Naive B cell (primary cell): ENCODE measurements around the gene GRID1. TPM values are rescaled to one million over a fixed set of nuclear protein-coding genes. Genes with fewer than 3 reads are reported as not detected.

Source experiments
- ATAC-seq, 2 donors: fragments of 150-1000 bp; cut with Tn5 transposase; 2 replicates each; pipeline ENCODE4 v1.10.0; 2021; ENCODE audit warnings: low read depth in 2 of 2, mild to moderate bottlenecking in 2 of 2, moderate library complexity in 2 of 2
- DNase-seq: peaks from one replicate; pipeline ENCODE4 v3.0.0; 2022
- H3K27ac Mint-ChIP-seq, 6 donors: one replicate each; pipeline ENCODE4 v1.8.0; 2020 to 2022; ENCODE audit warnings: mild to moderate bottlenecking in 6 of 6, mixed read lengths in 6 of 6, moderate library complexity in 5 of 6, inconsistent platforms in 2 of 6
- H3K27me3 Mint-ChIP-seq, 3 donors: one replicate each; pipeline ENCODE4 v1.8.0; 2021 to 2022; ENCODE audit warnings: mixed read lengths in 3 of 3, mild to moderate bottlenecking in 1 of 3
- H3K36me3 Mint-ChIP-seq, 2 donors: one replicate each; pipeline ENCODE4 v1.8.0; 2020 to 2022; ENCODE audit warnings: mixed read lengths in 2 of 2, inconsistent platforms in 1 of 2, mild to moderate bottlenecking in 1 of 2
- H3K4me1 Mint-ChIP-seq, 3 donors: one replicate each; pipeline ENCODE4 v1.8.0; 2020 to 2022; ENCODE audit warnings: mixed read lengths in 3 of 3, inconsistent platforms in 1 of 3, mild to moderate bottlenecking in 1 of 3, moderate library complexity in 1 of 3
- H3K4me3 Mint-ChIP-seq, 8 donors: one replicate each; pipeline ENCODE4 v1.8.0; 2020 to 2022; ENCODE audit warnings: mild to moderate bottlenecking in 8 of 8, mixed read lengths in 8 of 8, moderate library complexity in 8 of 8, inconsistent platforms in 2 of 8
- H3K9me3 Mint-ChIP-seq, 7 donors: one replicate each; pipeline ENCODE4 v1.8.0; 2020 to 2022; ENCODE audit warnings: mixed read lengths in 7 of 7, mild to moderate bottlenecking in 5 of 7, inconsistent platforms in 2 of 7, moderate library complexity in 1 of 7
- polyA plus RNA-seq, 6 donors: library from polyadenylated mRNA; unstranded; fragments of 300-500 nt; fragmentation: Illumina TruSeq; gene quantifications; one replicate each; pipeline ENCODE4 v1.2.3, GENCODE V29; 2021; ENCODE audit warnings: low read depth in 6 of 6

Gene GRID1
- polyA plus RNA-seq, 6 donors from 2014 or later = not detected

DNA sequence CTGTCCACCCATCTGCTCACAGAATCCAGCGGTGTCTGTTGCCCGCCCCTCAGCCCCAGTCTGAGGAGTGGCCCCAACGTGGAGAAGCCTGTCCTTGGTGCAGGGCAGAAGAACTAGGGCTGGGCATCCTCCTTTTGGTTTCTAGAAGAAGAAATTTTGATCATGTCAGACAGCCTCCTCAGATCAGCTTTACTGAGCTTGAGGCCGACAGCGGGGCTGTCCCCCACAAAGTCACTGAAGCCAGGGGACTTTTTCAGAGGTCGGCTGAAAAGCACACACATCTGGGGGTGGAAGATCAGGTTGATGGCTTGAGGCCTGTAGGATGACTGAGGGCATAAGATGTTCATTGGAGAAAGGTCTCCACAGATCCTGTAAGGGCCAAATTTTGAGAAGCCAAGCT is 767.9 kb downstream of the GRID1 start:
- ATAC-seq = no peak
- no peak for DNase-seq
- H3K27me3 Mint-ChIP-seq = no peaks in the 10 kb centered on the region
- H3K9me3 Mint-ChIP-seq = peaks cover 0 to 6% (median 0%) of the 10 kb centered on the region in 7 donors
- no peaks in the 10 kb centered on the region for H3K36me3 Mint-ChIP-seq
- no peak overlapping the region for H3K4me3 Mint-ChIP-seq
- peak overlapping the region in 1 of 6 donors; percentile 44 for H3K27ac Mint-ChIP-seq
- H3K4me1 Mint-ChIP-seq = no peaks in the 10 kb centered on the region

DNA sequence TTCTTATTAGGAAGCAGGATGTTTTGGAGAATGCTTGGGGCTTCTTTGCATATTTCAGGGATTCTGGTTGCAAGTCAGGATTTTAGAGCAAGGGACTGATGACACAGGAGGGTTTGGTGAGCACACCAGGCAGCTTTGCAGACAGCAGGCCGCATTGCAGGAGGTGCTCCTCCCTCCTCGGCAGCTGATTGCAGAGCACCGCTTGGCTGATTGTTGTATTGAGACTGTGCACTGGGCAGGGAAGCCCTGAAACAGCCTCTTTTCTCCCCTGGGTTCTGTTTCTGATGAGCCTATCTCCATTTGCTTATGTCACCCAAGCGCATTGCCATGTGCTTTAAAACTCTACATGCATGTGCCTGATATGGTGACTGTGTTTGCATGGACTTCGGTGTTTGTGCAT is 769.6 kb downstream of the GRID1 start:
- DNase-seq (no peak), ATAC-seq (no peak)
- no peaks in the 10 kb centered on the region for H3K4me1 Mint-ChIP-seq
- peaks cover 0 to 6% (median 0%) of the 10 kb centered on the region in 7 donors for H3K9me3 Mint-ChIP-seq
- no peak overlapping the region for H3K27ac Mint-ChIP-seq
- no peaks in the 10 kb centered on the region for H3K36me3 Mint-ChIP-seq
- H3K4me3 Mint-ChIP-seq = no peak overlapping the region
- no peaks in the 10 kb centered on the region for H3K27me3 Mint-ChIP-seq

DNA sequence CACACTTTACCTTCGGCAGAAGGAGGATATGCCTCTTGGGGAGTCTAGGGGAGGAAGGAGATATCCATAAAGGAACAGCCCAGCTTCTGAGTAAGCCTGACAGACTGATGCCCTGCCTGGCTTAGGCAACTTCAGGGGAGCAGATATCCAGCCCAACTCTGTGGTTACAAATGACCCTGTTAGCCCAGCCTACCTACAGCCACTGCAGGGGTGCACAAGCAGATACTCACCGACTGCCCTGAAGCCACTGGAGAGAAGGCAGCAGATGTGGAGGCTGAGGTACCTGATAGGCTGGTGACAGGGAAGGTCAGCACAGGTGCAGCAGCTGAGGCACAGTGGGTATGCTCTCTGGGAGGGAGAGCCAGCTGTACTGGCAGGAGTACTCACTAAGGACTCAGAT is 770.2 kb downstream of the GRID1 start:
- H3K4me3 Mint-ChIP-seq = no peak overlapping the region
- peaks cover 0 to 3% (median 0%) of the 10 kb centered on the region in 7 donors for H3K9me3 Mint-ChIP-seq
- ATAC-seq (no peak), DNase-seq (no peak)
- no peaks in the 10 kb centered on the region for H3K4me1 Mint-ChIP-seq
- no peaks in the 10 kb centered on the region for H3K27me3 Mint-ChIP-seq
- H3K36me3 Mint-ChIP-seq = no peaks in the 10 kb centered on the region
- H3K27ac Mint-ChIP-seq = no peak overlapping the region

DNA sequence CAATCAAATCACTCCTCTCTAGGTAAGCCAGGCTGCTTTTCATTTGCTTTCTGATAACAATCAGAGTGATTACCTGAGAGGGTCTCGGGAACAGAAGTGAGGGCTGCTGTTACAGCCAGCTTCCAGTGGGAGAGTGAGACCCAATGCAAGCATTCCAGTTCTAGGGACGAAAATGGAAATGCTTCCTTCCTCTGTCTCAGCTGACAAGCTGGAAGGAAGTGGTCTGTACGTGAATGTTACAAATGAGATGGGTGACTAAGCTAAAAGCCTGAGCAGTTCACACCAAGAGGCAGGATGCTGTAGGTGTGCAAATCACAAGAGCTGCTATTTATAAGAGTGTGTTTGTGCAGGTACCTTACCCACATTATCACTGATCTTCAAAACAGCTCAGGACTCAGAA is 772.4 kb downstream of the GRID1 start:
- Mint-ChIP-seq H3K27ac (no peak overlapping the region), H3K4me1 (no peaks in the 10 kb centered on the region), H3K4me3 (no peak overlapping the region), H3K9me3 (peaks cover 0 to 2% (median 0%) of the 10 kb centered on the region in 7 donors), H3K27me3 (no peaks in the 10 kb centered on the region), H3K36me3 (no peaks in the 10 kb centered on the region)
- ATAC-seq (no peak), DNase-seq (no peak)

DNA sequence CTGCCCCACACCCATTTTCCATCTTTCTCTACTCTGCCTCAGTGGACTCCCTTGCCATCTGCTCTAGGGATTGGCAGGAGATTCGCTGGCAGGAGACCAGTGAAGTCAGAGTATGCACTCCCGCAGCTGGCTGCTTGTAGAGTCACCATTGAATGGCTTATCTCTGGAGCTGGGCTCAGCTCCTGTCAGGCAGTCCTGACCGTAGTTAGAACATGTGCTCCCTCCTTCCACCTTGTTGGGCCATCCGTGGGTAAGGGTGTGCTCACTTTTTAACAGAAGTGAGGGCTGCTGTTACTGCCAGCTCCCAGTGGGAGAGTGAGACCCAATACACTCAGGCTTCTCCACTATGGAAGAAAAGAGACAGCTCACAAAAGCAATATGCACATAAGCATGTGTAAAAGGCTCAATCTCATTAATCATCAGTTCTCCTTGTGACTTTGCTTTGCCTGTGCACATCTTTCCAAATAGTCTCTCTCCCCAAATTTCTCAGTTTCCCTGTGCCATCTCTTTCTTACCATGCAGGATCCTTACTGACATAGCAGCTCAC is 773.3 kb downstream of the GRID1 start:
- Mint-ChIP-seq H3K4me1 (no peaks in the 10 kb centered on the region), H3K27ac (no peak overlapping the region), H3K9me3 (peaks cover 0 to 2% (median 0%) of the 10 kb centered on the region in 7 donors), H3K27me3 (no peaks in the 10 kb centered on the region), H3K4me3 (no peak overlapping the region), H3K36me3 (no peaks in the 10 kb centered on the region)
- DNase-seq (no peak), ATAC-seq (no peak)

DNA sequence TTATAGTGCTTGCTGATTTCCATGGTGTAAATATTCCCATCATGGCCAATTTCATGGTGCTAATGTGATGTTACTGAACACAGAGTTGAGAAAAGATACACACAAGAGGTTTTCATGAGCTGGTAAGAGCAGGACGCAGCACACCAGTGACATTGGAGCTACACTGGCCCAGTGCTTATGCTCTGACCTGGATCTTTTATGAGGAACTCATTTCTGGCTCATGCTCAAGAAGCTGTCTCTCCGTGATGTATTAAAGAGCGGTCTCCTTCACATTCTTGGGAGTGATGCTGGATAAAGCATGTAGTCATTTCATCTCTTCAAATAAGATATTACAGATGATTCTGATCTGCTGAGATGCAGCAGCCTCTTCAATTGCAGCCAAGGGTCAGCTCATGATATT is 785.2 kb downstream of the GRID1 start:
- Mint-ChIP-seq H3K4me1 (no peaks in the 10 kb centered on the region), H3K27ac (no peak overlapping the region), H3K4me3 (no peak overlapping the region), H3K9me3 (peaks cover 0 to 13% (median 2%) of the 10 kb centered on the region in 7 donors), H3K27me3 (peaks cover 0 to 14% (median 5%) of the 10 kb centered on the region in 3 donors), H3K36me3 (no peaks in the 10 kb centered on the region)
- DNase-seq (no peak), ATAC-seq (no peak)

DNA sequence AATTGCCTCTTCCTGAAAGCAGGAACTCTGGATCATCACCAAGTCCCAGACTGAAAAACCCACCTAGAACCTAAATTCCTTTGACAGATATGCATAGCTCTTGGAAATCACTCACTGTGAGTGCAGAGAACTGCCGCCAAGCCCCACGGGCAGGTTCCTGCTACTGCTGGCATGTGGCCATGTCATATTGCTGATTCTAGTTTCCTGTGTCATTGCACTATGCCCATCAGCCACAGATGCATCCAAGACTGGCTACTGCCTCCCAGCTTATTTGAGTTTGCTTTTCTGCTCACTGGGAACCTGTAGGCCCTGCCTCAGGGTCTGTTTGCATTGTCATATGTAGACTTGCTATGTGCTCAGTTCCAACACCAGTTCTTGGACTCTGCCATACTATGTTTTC is 786.0 kb downstream of the GRID1 start:
- H3K36me3 Mint-ChIP-seq = no peaks in the 10 kb centered on the region
- peaks cover 0 to 19% (median 5%) of the 10 kb centered on the region in 3 donors for H3K27me3 Mint-ChIP-seq

DNA sequence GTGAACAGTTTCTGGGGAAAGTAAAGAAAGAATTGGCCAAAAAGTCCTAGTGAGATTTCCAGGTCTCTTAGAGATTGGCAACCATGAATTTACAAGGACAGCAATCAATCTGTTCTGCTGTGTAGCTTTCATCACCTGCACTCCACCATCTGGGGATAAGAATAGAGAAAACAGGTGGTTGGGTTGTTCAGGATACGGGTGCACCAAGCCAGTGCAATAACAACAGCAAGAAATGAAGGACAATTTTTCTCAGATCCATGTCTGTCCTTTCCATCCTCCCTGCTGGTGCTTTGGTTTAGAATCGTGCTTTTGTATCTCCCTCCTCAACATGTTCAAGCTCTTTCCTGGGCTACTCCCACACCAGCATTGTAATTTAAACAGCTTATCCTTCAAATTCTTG is 787.7 kb downstream of the GRID1 start:
- H3K4me3 Mint-ChIP-seq = no peak overlapping the region
- no peaks in the 10 kb centered on the region for H3K36me3 Mint-ChIP-seq
- ATAC-seq = no peak
- H3K27ac Mint-ChIP-seq = no peak overlapping the region
- peaks cover 0 to 20% (median 2%) of the 10 kb centered on the region in 7 donors for H3K9me3 Mint-ChIP-seq
- peaks cover 0 to 25% (median 5%) of the 10 kb centered on the region in 3 donors for H3K27me3 Mint-ChIP-seq
- H3K4me1 Mint-ChIP-seq = no peaks in the 10 kb centered on the region
- no peak for DNase-seq

More for the DNA sequence above, 786.0 kb downstream of the GRID1 start:
- H3K4me3 Mint-ChIP-seq = no peak overlapping the region
- H3K9me3 Mint-ChIP-seq = peaks cover 0 to 14% (median 2%) of the 10 kb centered on the region in 7 donors
- no peaks in the 10 kb centered on the region for H3K4me1 Mint-ChIP-seq
- no peak overlapping the region for H3K27ac Mint-ChIP-seq
- DNase-seq = no peak
- no peak for ATAC-seq

DNA sequence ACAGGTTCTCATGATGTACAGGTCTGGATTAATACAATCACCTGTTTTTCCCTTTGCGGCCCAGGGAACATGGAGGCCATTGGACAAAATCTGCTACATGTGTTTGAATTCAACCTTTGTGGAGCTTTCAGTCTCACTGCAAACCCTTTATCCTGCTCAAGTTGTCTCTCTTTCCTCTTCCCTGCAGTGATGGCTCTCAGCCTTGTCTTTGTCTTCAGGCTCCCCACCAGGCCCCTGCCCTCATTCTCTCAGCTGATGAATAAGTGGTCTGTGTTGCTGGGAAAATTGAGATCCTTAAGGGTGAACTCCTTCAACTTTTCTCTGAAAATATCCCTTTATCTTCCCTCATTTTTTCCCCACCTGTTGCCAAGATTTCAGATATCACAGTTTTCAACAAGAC is 791.2 kb downstream of the GRID1 start:
- H3K36me3 Mint-ChIP-seq = no peaks in the 10 kb centered on the region
- ATAC-seq (no peak), DNase-seq (no peak)
- H3K4me1 Mint-ChIP-seq = no peaks in the 10 kb centered on the region
- peak overlapping the region in 1 of 6 donors; percentile 8 for H3K27ac Mint-ChIP-seq
- peaks cover 0 to 30% (median 5%) of the 10 kb centered on the region in 3 donors for H3K27me3 Mint-ChIP-seq
- peaks cover 0 to 25% (median 0%) of the 10 kb centered on the region in 7 donors for H3K9me3 Mint-ChIP-seq
- no peak overlapping the region for H3K4me3 Mint-ChIP-seq

DNA sequence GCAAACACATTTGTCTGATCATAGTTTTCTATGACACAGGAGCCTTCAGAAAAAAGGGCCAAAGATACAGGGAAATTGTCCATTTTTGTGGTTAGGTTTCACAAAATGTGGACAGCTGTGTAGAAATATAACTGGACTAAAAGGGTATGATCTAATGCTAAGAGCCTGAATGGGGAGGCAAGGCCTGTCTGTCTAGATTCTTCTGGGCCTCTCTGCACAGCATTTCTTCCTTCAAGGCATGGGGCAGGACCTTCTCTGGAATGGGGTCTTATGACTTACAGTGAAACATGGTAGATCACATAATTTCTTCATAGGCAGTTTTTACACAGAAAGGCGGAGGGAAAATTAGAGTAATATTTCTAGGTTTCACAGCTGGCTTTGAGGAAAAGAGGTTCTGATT is 795.7 kb downstream of the GRID1 start:
- Mint-ChIP-seq H3K27me3 (peaks cover 0 to 14% (median 6%) of the 10 kb centered on the region in 3 donors), H3K36me3 (no peaks in the 10 kb centered on the region), H3K4me1 (no peaks in the 10 kb centered on the region), H3K27ac (no peak overlapping the region), H3K4me3 (no peak overlapping the region), H3K9me3 (peaks cover 0 to 11% (median 0%) of the 10 kb centered on the region in 7 donors)
- DNase-seq = no peak
- ATAC-seq = no peak

DNA sequence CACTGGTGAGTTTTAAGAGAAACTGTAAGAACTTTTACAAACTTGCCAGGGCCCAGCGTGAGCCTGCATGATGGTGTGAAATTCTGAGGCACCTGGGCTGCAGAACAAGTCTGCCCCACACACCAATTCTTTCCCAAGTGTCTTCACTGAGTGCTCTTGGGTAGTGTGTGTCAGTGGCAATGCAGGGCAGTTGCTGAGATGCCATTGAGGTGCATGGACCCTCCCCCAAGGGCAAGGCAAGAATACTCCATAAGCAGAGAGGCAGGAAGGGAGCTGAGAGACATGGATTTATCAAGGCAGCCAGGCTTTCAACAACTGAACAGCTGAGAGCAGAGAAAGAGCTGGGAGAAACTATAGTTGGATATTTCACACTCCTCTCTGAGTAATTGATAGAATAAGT is 801.2 kb downstream of the GRID1 start:
- Mint-ChIP-seq H3K9me3 (peaks cover 0 to 2% (median 0%) of the 10 kb centered on the region in 7 donors), H3K27me3 (peaks cover 0 to 6% (median 6%) of the 10 kb centered on the region in 3 donors), H3K4me3 (no peak overlapping the region), H3K36me3 (no peaks in the 10 kb centered on the region), H3K27ac (peak overlapping the region in 1 of 6 donors; percentile 24), H3K4me1 (no peaks in the 10 kb centered on the region)
- no peak for ATAC-seq
- no peak for DNase-seq

DNA sequence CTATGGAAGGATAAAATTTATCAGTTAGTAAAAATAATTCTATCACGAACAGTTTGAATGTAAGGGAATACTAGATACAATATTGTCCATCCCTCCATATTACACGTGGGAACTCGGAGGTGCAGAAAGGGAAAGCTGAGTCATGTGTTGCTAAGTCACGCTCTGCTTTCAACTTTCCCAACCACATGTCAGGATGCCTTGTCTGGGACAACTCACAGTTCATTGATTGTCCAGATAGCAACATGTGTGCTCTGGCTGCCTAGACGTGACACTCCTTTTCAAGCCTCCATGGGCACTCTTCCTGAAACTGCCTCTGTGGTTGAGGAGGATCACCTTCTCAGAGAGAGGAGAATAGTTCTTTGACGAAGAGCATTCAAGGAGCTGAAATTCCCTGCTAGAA is 808.1 kb downstream of the GRID1 start:
- Mint-ChIP-seq H3K36me3 (no peaks in the 10 kb centered on the region), H3K9me3 (no peaks in the 10 kb centered on the region), H3K27me3 (peaks cover 0 to 6% (median 0%) of the 10 kb centered on the region in 3 donors), H3K27ac (no peak overlapping the region), H3K4me3 (no peak overlapping the region), H3K4me1 (no peaks in the 10 kb centered on the region)
- no peak for DNase-seq
- no peak for ATAC-seq

DNA sequence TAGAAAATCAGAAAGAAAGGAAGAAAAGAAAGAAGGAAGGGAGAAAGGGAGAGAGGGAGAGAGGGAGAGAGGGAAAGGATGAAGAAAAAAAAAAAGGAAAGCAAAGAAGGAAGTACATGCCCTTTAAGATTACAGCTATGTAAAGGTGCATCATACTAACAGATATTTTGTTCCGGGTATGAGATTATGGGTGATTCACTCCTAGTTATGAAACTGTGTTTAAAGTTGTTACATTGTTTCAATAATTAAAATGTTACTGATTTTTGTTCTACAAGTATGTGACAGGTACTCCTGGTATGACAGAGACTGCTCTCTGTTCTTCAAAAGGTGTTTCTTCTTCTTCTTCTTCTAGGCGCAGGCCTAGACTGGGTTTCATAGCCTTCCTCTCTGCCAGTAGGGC is 808.9 kb downstream of the GRID1 start:
- Mint-ChIP-seq H3K4me3 (no peak overlapping the region), H3K4me1 (no peaks in the 10 kb centered on the region), H3K27me3 (peaks cover 0 to 4% (median 0%) of the 10 kb centered on the region in 3 donors), H3K36me3 (no peaks in the 10 kb centered on the region), H3K27ac (no peak overlapping the region), H3K9me3 (no peaks in the 10 kb centered on the region)
- ATAC-seq (no peak), DNase-seq (no peak)

DNA sequence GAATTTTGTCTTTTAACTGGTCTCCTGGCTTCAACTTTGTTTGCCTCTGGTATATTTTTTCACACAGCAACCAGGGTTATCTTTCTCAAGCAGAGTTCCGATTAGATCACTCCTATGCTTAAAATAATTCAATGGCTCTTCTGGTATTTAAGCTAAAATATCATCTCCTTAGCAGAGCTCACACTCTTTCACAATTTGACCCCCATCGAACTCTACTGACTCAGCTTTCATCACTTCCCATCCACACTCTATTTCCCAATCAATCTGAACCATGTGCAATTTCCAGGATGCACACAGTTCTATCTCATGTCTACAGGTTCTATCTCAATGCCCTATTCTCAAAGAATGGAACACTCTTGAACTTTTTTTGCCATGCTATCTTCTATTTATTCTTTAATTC is 809.5 kb downstream of the GRID1 start:
- Mint-ChIP-seq H3K27me3 (no peaks in the 10 kb centered on the region), H3K9me3 (no peaks in the 10 kb centered on the region), H3K4me3 (no peak overlapping the region), H3K36me3 (no peaks in the 10 kb centered on the region), H3K4me1 (no peaks in the 10 kb centered on the region), H3K27ac (no peak overlapping the region)
- DNase-seq (no peak), ATAC-seq (no peak)
